GM15510 (cell line): Measurements from ENCODE around the gene BCOR.

Experiments
- POLR2A ChIP-seq: IDR thresholded peaks from 3 replicates; pipeline ENCODE4 v1.6.1; 2011; ENCODE audit warnings: borderline replicate concordance; ENCODE audit not compliant: insufficient read length; ENCODE audit errors: extremely low read depth

Gene BCOR

GRCh38 chrX:40097504-40098263 is at the start of gene BCOR:
Gene BCOR, minus strand, starts transcription at chrX:40097958. Its CDS starts 20,029 bp downstream, at chrX:40077929.
- TF ChIP-seq POLR2A = peak; percentile 90

GRCh38 chrX:40147126-40147952 is 49.6 kb upstream of the BCOR start:
- no peak for TF ChIP-seq POLR2A

DNA sequence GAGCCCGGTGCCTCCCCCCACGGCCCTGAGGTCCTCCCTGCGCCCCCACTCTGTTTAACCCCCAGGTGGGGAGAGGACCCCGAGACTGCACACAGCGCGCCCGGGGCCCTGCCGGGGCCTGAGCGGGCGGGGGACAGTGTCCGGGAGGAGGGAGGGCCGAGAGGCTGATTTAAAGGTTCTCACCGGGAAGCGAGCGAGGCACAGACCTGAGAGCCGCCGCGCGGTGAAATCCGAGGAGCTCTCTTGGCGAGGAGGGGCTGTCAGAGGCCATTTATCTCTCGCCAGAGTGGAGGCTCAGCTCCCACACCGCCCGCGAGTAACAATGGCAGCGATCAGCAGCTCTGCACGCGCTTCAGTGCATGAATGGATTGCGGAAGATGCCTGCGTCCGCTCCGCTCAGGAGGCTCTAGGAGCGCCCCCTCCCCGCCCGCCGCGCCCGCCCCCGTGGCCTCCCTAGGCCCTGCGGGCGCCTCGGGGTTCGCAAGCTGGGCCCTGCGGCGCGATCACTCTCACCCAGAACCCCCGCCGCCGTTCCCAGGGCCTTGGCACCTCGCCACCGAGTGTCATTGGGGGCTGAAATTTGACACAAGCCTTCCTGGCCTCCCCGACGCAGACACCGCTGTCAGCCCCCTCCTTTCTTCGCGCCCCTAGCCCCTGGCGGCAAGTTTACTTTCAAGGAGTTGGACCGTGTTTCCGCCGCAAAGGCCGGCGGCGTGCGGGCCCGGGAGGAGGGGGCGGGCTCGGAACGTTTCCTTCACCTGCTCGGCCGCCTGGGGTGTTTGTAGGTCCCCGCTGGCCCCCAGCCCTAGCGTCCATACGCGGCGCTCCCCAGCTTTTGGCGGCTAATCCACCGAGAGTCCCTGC is 48.7 kb upstream of the BCOR start:
- no peak for TF ChIP-seq POLR2A

GRCh38 chrX:40145923-40146261 is 48.1 kb upstream of the BCOR start:
- TF ChIP-seq POLR2A = no peak

GRCh38 chrX:40145001-40145922 is 47.5 kb upstream of the BCOR start:
- no peak for TF ChIP-seq POLR2A

DNA sequence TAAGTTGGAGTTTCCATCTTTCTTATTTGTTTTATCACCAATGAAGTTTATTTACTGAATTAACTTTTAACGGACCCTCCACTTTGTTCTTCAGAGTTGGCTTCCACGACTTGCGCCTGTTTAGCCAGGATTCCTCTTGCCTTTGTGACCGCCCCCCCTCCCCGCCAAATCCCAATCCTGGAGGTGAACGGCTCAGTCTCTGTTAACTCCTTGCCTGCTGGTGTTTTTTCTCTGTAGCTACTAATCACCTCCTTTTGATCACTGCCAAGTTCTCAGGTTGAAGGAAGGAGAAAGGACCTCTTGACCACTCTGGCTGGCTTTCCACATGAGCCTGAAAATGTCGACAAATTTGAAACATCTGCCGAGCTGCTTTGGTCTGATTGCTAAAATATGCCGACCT is 46.8 kb upstream of the BCOR start:
- no peak for TF ChIP-seq POLR2A

DNA sequence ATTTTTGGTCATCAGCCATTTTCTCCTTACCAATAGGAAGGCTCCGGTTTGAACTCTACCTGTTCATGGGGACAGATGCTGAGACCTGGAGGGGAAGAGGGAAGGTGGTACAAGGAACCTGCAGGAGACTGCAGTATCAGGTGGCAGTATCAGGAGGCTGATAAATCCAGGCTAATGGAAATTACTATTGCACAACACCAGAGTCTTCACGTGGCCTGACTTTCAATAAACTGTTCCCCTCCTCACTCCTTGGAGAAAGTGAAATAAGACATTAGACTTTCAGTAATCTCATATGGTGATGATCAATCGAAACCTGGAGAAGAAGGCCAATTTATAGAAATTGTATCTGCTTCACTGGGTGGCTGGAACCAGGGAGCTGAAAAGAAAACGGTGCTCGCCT is 46.2 kb upstream of the BCOR start:
- no peak for TF ChIP-seq POLR2A

DNA sequence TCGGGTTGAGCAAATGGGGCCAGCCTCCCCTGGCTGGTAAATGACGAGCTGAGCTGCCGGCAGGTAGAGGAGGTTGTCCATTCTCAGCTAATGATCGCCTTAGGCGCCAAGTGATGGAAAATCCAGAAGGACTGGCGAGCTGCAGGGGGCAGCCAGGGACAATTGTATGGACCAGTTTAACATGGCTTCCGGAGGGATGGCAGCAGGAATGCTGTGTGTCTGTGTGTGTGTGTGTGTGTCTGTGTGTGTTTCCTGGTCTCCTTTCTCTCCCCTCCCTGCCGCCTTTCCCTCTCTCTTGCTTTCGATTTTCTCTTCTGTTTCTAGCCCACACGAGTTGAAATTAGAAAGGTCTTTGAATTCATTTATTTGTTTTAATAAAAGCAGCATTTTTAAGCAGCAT is 45.2 kb upstream of the BCOR start:
- TF ChIP-seq POLR2A = no peak

GRCh38 chrX:40142417-40142816 is 44.7 kb upstream of the BCOR start:
- no peak for TF ChIP-seq POLR2A

GRCh38 chrX:40140706-40141499 is 43.1 kb upstream of the BCOR start:
- no peak for TF ChIP-seq POLR2A

DNA sequence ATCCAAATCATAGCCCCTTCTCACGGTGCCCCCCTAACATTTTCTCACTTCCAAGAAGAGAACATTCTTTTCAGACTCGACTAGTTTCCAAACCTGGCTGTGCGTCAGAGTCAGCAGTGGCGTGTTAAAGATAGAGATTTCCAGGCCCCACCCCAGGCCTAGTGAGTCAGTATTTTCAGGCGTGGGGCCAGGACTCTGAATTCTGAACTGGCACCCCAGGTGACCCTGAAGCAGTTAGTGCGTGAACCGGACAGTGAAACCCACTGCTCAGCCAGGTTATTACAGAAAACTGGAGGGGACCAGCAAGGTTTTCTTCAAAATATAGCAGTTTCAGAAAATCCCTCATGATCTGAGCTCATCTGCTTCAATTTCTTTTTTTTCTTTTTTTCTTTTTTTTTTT is 35.0 kb upstream of the BCOR start:
- TF ChIP-seq POLR2A = no peak

DNA sequence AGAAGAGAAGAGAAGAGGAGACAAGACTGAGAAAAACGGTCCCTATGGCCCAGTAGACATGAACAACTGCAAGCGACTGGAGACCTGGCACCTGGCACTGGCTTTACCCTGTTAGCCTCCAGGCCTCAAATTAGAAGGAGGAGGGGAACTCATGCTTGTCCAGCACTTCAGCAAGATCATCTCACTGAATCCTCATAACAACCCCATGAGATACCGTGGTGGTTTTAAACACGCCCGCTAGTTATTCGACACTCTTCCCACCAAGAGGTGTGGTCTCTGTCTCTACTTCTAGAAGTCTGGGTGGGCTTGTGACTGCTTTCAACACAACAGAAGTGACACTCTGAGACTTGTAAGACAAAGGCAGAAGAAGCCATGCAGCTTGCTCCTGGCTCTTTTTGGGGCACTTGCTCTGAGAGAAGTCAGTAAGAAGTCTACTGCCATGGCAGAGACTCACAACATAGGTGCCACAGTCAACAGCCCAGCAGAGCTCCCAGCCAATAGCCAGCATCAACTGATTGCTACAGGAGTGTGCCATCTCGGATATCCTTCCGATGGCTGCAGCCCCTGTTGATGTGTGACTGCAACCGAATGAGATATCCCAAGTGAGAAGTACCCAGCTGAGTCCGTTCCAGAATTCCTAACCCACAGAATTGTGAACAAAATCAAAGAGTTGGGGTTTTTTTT is 34.0 kb upstream of the BCOR start:
- no peak for TF ChIP-seq POLR2A

- no peak for TF ChIP-seq POLR2A
Measured at GRCh38 chrX:40130207-40130606, 32.4 kb upstream of the BCOR start.
